Measurements from ENCODE around the gene CASP7. TPM values are rescaled to one million over a fixed set of nuclear protein-coding genes. Genes with fewer than 3 reads are reported as not detected.

CASP7 gene
- total RNA-seq, 4 donors from 2014 or later = 47.9 to 144 (median 103) TPM

DNA sequence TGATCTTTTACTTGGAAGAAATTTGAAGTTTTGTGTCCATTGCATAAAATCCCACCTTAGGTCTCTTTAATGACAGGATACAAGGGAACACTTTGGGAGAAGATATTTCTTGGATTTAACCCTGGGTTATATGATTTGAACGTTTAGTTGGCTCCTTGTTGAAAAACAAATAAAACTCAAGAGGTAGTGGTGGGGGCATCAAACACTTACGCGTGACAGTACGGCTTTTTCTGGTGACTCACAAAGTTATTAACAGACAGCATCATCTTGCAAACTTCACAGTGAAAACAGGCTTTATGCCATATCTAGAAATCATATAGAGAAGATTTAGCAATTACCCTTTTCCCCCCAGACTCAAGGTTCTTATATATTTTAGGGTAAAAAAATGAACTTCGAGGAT is 16.6 kb upstream of the CASP7 start:
- no peak overlapping the region for H3K27ac ChIP-seq
- TF ChIP-seq, protein P1, sequence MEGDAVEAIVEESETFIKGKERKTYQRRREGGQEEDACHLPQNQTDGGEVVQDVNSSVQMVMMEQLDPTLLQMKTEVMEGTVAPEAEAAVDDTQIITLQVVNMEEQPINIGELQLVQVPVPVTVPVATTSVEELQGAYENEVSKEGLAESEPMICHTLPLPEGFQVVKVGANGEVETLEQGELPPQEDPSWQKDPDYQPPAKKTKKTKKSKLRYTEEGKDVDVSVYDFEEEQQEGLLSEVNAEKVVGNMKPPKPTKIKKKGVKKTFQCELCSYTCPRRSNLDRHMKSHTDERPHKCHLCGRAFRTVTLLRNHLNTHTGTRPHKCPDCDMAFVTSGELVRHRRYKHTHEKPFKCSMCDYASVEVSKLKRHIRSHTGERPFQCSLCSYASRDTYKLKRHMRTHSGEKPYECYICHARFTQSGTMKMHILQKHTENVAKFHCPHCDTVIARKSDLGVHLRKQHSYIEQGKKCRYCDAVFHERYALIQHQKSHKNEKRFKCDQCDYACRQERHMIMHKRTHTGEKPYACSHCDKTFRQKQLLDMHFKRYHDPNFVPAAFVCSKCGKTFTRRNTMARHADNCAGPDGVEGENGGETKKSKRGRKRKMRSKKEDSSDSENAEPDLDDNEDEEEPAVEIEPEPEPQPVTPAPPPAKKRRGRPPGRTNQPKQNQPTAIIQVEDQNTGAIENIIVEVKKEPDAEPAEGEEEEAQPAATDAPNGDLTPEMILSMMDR (IDR thresholded peaks at IDR 0.05) = no peak
- no peak for TF ChIP-seq POLR2A (IDR thresholded peaks at IDR 0.05)
- no peaks in the 10 kb centered on the region for H3K4me1 ChIP-seq
- no peak overlapping the region for H3K4me3 ChIP-seq
- H3K36me3 ChIP-seq = no peaks in the 10 kb centered on the region
- H3K9me3 ChIP-seq = no peaks in the 10 kb centered on the region
- no peak for DNase-seq
- H3K27me3 ChIP-seq = no peaks in the 10 kb centered on the region

DNA sequence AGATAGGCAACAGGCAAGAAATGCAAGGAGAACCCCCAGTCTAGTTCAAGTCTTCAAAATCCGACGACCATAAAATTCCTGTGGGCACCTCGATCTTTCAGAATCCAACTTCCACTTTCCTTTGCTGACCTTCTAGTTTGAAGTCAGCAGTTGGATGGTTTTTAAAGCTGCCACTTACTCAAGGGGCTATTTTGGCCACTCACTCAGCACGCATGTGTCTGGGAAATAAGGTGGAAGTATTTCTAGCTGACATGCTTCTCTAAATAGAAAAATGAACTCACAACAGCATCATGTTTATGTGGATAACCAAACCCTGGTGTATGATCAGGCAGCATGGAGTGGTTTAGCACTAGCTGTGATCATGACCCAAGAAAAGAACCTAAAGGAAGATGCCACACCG is 15.8 kb upstream of the CASP7 start, which contains the start of gene NRAP:
Gene NRAP, minus strand, starts transcription at position 134 of the 400 bp plus-strand sequence. CDS start 159 bp downstream, outside the sequence.
- Histone ChIP-seq H3K4me1 (no peaks in the 10 kb centered on the region), H3K36me3 (no peaks in the 10 kb centered on the region), H3K4me3 (no peak within 1 kb of the TSS), H3K27me3 (no peaks in the 10 kb centered on the region), H3K9me3 (no peaks in the 10 kb centered on the region), H3K27ac (no peak within 1 kb of the TSS)
- no peak for DNase-seq
- TF ChIP-seq, protein P1 (IDR thresholded peaks at IDR 0.05) = no peak
- no peak for TF ChIP-seq POLR2A (IDR thresholded peaks at IDR 0.05)

DNA sequence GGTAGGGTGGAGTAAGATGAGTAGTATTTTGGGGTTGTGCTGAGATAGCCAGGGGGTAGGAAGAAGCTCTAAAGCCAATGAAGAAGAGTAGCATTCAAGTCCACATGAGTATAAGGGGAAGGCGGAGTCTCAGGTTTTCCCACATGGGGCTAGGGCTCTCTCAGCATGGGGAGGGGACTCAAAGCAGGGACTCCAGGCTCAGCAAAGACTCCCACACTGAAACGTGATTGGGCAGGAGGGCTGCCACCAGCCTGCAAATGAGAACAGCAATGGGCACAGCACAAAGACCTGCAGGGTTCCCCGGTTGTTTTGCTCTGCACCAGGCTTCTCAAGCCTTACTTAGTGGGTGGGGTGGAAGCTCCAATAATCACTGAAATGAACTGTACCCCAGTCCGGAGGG is 14.4 kb upstream of the CASP7 start:
- peaks cover 0 to 4% (median 2%) of the 10 kb centered on the region in 4 donors for H3K9me3 ChIP-seq
- TF ChIP-seq, protein P1 (IDR thresholded peaks at IDR 0.05) = no peak
- no peak for TF ChIP-seq POLR2A (IDR thresholded peaks at IDR 0.05)
- DNase-seq = no peak
- H3K27ac ChIP-seq = no peak overlapping the region
- H3K36me3 ChIP-seq = no peaks in the 10 kb centered on the region
- H3K27me3 ChIP-seq = no peaks in the 10 kb centered on the region
- H3K4me3 ChIP-seq = no peak overlapping the region
- no peaks in the 10 kb centered on the region for H3K4me1 ChIP-seq

DNA sequence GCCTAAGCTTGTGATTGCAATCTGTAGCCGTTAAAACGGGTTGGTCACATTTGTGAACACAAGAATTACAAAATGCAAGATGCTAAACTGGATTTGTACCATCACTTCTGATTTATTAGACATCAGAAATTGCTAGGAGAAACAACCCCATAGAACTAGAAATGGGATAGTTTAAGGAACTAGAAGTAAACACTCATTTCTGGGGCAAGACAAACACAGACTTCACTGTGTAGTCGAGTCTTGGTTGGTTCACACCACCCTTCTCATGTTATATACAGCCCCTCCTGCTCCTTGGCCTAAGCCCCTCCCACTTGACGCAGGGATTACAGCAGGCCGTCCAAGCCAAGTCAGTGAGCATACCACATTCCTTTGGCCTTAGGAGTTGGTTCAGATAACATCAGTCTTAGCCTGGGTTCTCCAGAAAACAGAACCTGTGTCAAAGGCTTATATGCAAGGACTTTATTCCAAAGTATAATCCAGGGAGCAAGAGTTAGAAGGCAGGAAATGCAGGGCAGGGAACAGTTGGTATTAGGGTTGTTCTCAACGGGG is 13.8 kb upstream of the CASP7 start:
- TF ChIP-seq, protein P1 (IDR thresholded peaks at IDR 0.05) = no peak
- TF ChIP-seq POLR2A (IDR thresholded peaks at IDR 0.05) = no peak
- H3K36me3 ChIP-seq = no peaks in the 10 kb centered on the region
- no peak for DNase-seq
- H3K4me1 ChIP-seq = no peaks in the 10 kb centered on the region
- H3K4me3 ChIP-seq = no peak overlapping the region
- H3K27ac ChIP-seq = no peak overlapping the region
- H3K9me3 ChIP-seq = peaks cover 0 to 9% (median 2%) of the 10 kb centered on the region in 4 donors
- no peaks in the 10 kb centered on the region for H3K27me3 ChIP-seq

DNA sequence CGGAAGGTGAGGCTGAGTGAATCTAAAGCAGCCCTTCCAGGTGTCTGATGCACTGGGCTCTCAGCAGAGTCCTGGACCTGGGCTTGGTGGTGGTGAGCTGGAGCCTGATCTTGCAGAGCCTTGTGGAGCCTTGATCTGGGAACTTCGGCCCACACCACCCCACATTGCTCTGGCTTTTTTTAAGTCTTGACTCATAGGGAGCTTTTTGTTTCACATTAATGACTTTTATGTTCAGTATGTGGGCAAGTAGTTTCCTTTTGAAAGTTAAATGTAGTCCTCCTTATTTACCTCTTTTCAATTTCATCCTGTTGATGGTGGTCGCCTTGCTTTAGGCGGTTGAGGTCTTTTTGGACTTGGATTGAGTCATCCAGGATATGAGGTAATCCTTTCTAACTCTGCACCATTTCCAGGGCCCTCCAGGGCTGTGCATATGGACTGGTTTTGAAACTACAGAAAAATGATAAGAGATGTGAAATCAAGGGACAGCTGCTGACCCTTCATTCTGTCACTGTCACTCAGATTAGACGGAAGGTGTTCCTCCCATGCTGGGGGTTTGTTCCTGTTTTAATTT is 12.9 kb upstream of the CASP7 start:
- TF ChIP-seq, protein P1 (IDR thresholded peaks at IDR 0.05) = no peak
- TF ChIP-seq POLR2A (IDR thresholded peaks at IDR 0.05) = no peak
- H3K36me3 ChIP-seq = no peaks in the 10 kb centered on the region
- H3K27me3 ChIP-seq = no peaks in the 10 kb centered on the region
- no peak overlapping the region for H3K27ac ChIP-seq
- no peaks in the 10 kb centered on the region for H3K4me1 ChIP-seq
- H3K9me3 ChIP-seq = peaks cover 0 to 10% (median 2%) of the 10 kb centered on the region in 4 donors
- DNase-seq = no peak
- no peak overlapping the region for H3K4me3 ChIP-seq

Data from Peyer's patch (tissue), 4 donors.